SH-SY5Y (cell line): ENCODE measurements around the gene PRR29.

Experiments
- GATA2 ChIP-seq: IDR thresholded peaks from 2 replicates; pipeline ENCODE4 v1.6.1; 2011; ENCODE audit warnings: mild to moderate bottlenecking, low read depth, low read length
- GATA3 ChIP-seq: IDR thresholded peaks from 2 replicates; pipeline ENCODE4 v1.6.1; 2011; ENCODE audit warnings: low read depth, mild to moderate bottlenecking, low read length, moderate library complexity

GRCh38 chr17:63998050-63998720, at the start of gene PRR29:
- TF ChIP-seq GATA2 = no peak
- no peak for TF ChIP-seq GATA3
